ENCODE data around the gene CYP4F12.

The CYP4F12 gene

DNA sequence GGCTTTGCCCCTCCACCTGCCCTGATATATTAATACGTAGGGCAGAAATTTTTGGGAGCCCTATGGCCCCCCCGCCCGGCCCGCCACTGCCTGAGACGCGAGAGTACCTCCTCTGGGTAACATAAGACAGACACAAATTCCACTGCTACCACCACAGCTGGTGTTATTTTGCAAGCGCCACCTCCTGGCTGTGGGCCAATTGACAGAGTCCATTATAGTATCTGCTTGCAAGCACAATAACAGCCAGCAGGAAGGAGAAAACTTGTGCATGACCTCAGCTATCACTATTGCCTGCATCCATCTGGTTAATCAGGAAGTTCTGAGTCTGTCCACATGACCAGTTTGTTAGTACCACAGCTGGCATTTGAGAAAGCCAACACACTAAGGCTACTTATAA lies 29.6 kb downstream of the CYP4F12 start:
- no peak for DNase-seq (ENCODE audit: low read depth in 2 of 2, low spot score in 1 of 2)

- DNase-seq (ENCODE audit: low read depth in 2 of 2, low spot score in 1 of 2) = no peak
Measured at GRCh38 chr19:15714638-15715037, 41.8 kb downstream of the CYP4F12 start.

- no peak for DNase-seq (ENCODE audit: low read depth in 2 of 2, low spot score in 1 of 2)
Measured at GRCh38 chr19:15715642-15716041, 42.8 kb downstream of the CYP4F12 start.

DNA sequence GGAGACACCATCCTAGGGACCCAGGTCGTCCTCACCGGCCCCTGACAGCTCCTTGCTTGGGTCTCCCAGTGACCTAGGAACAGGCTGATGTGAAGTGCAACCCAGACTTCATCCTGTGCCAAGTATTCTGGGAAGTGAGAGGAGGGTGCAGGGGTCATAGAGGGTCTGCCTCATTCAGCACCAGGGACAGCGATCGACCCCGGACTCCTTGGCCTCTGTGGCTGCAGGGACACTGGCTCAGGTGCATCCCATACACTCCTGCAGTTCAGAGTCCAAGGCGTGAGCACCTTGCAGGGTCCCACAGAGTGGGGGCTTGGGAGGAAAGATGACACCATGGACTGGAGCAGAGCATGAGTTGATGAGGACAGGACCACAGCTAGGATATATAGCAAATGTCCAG lies 44.9 kb downstream of the CYP4F12 start:
- no peak for DNase-seq (ENCODE audit: low read depth in 2 of 2, low spot score in 1 of 2)

DNA sequence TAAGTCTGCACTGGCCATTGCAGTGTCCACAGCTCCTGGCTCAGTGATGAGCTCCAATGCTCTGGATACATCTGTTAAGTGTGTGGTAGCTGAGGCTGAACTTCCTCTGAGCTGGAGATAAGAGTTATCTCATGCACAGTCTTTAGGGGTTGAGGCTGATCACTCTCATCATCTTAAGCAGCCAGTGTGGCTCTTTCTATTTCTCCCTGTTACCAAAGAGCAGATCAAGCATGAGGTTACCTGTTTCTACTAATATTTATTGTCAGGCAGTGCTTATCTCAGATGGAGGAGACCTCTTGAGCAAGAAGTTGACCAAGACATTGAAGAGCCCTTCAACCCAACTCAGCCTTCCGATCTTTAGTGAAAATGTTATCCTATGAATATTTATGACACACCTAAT lies 48.4 kb downstream of the CYP4F12 start:
- no peak for DNase-seq (ENCODE audit: low read depth in 2 of 2, low spot score in 1 of 2)

DNA sequence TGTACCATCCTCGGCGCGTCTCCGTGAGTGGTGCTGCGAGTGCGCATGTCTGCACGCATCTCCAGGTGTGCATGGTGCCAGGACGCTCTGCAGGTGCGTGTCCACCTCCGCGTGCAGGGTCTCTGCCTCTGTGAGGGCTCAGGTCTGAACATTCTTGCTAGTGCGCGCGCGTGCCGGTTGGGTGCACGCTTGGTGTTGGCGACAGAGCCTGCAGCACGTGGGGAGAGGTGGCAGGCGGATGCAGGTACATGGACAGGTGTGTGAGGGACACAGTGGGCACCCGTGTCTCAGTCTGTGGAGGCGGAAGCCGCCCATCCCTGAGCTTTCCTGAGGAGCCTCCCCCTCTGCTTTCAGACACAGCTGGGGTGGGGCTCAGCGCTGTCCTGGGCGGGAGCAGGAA lies 50.1 kb downstream of the CYP4F12 start:
- DNase-seq (ENCODE audit: low read depth in 2 of 2, low spot score in 1 of 2) = no peak

DNA sequence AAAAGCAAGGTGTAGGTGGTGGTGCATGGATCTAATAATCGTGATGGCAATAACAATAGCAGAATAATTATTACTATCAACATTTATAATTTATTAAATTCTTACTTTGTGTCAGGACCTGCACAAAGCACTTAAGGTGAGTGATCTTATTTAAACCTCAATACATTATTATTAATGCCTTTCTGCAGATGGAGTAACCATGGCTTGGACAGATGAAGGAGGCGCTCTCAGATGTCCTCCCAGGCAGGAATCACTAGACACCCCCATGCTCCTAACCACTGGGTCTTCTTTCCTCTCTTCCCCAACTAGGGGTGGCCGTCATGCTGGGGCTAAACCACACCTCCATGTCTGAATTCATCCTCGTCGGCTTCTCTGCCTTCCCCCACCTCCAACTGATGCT lies 54.8 kb downstream of the CYP4F12 start, which contains the start of gene OR10H2:
OR10H2 (plus strand) TSS at position 301 of the 400 bp plus-strand sequence; CDS start at position 321, 20 bp downstream.
- no peak for DNase-seq (ENCODE audit: low read depth in 2 of 2, low spot score in 1 of 2)

DNA sequence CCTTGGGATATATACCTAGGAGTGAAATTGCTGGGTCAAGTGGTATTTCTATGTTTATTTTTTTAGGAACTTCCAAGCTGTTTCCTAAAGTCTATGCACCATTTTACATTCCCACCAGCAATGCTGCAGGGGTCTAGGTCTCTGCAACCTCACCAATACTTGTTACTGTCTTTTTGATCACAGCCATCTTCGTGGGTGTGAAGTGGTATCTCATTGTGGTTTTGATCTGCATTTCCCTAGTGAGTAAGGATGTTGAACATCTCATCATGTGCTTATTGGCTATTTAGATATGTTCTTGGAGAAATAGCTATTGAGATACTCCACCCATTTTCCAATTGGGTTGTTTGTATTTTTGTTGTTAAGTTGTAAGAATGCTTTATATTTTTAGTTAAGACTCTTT lies 57.7 kb downstream of the CYP4F12 start:
- no peak for DNase-seq (ENCODE audit: low read depth in 2 of 2, low spot score in 1 of 2)

GRCh38 chr19:15732388-15732787 lies 59.5 kb downstream of the CYP4F12 start:
- DNase-seq (ENCODE audit: low read depth in 2 of 2, low spot score in 1 of 2) = no peak

GRCh38 chr19:15733895-15734294 lies 61.0 kb downstream of the CYP4F12 start:
- DNase-seq (ENCODE audit: low read depth in 2 of 2, low spot score in 1 of 2) = no peak

DNA sequence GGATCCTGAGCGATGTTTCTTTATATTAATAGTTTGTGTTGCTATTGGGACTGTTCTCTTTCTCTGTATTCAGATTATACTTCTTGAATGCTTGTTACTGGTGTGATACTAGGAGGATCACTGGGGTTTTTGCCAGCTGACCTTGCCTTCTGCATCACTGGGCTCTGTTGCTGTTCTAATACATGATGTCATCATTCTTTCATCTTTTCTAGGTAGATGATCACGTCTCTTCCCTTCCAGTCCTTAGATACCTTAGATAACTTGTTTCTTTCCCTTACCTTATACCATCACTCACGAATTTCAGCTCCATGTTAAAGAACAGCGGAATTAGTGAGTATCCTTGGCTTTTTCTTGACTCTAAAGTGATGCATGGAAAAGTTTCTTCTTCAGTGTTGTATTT lies 64.8 kb downstream of the CYP4F12 start, which contains the start of gene OR10H3:
OR10H3 (plus strand) TSS at position 264 of the 400 bp plus-strand sequence. CDS start 3,408 bp downstream, outside the sequence.
- DNase-seq (ENCODE audit: low read depth in 2 of 2, low spot score in 1 of 2) = no peak

DNA sequence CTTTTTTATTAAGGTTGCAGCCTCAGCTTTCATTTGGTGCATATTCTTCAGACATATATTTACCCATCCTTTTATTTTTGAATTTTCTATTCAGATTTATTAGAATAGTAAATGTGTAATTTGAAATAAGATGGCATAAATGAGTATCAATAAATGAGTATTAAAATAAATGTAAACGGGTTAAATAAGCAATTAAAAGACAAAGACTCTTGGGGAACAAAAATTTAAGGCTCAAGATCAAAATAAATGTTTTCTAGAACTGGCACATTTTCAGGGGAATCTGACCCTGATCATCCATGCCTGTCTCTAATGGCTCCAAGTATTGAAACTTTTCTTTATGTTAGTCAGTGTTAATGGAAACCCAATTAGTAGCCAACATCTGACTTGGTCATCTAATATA lies 67.9 kb downstream of the CYP4F12 start:
- no peak for DNase-seq (ENCODE audit: low read depth in 2 of 2, low spot score in 1 of 2)

All from stimulated activated CD8-positive, alpha-beta memory T cell treated with anti-CD3 and anti-CD28 coated beads, Interleukin-4, amount 100 ng/mL, for 4 hours (primary cell).